Measurements from ENCODE around the gene MRPL3. TPM values are rescaled to one million over a fixed set of nuclear protein-coding genes. Genes with fewer than 3 reads are reported as not detected.

Gene MRPL3
- total RNA-seq, result 100 to 1,000 TPM; 151 to 161 TPM

- Mint-ChIP-seq H3K9me3 (no peaks in the 10 kb centered on the region), H3K4me1 (ENCODE audit: low read depth) (peaks cover 37% of the 10 kb centered on the region), H3K27me3 (ENCODE audit: low read depth) (no peaks in the 10 kb centered on the region), H3K36me3 (ENCODE audit: low read depth) (peaks cover 34% of the 10 kb centered on the region), H3K27ac (peak within 1 kb of the TSS; percentile 88), H3K4me3 (peak within 1 kb of the TSS; percentile 91)
- intact Hi-C loops (cut with micrococcal nuclease), result loop anchor here (1.0 to 10.0 kb wide), 8 partner anchors 121 to 1160 kb away; partner anchors contain the start of genes ASTE1, DNAJC13, NEK11 and NUDT16
- peak; percentile 90 for DNase-seq
- CTCF ChIA-PET, result interaction anchor here (0.5 kb wide), 1 partner anchor 527 kb away, joined by 4 read pairs; no protein-coding TSS in a partner anchor
Measured at GRCh38 chr3:131502530-131503319, at the start of gene MRPL3. Gene MRPL3 (minus strand): TSS chr3:131502971. CDS start chr3:131502821, 150 bp downstream.

GRCh38 chr3:131551761-131552160, 49.0 kb upstream of the MRPL3 start:
- Mint-ChIP-seq H3K9me3 (no peaks in the 10 kb centered on the region), H3K36me3 (ENCODE audit: low read depth) (no peaks in the 10 kb centered on the region), H3K4me1 (ENCODE audit: low read depth) (no peaks in the 10 kb centered on the region), H3K27ac (no peak overlapping the region), H3K4me3 (no peak overlapping the region), H3K27me3 (ENCODE audit: low read depth) (peaks cover 26% of the 10 kb centered on the region)
- intact Hi-C loops (cut with micrococcal nuclease), result no loop called here
- CTCF ChIA-PET, result no interaction called here
- no peak for DNase-seq

- H3K27ac Mint-ChIP-seq, result no peak overlapping the region
- H3K4me3 Mint-ChIP-seq, result no peak overlapping the region
- peaks cover 26% of the 10 kb centered on the region for H3K27me3 Mint-ChIP-seq (ENCODE audit: low read depth)
- H3K4me1 Mint-ChIP-seq (ENCODE audit: low read depth), result no peaks in the 10 kb centered on the region
- intact Hi-C loops (cut with micrococcal nuclease), result no loop called here
- CTCF ChIA-PET, result interaction anchor here (1.6 kb wide), 1 partner anchor 11 kb away, joined by 4 read pairs; no protein-coding TSS in a partner anchor
- DNase-seq, result no peak
- H3K36me3 Mint-ChIP-seq (ENCODE audit: low read depth), result no peaks in the 10 kb centered on the region
- no peaks in the 10 kb centered on the region for H3K9me3 Mint-ChIP-seq
Measured at GRCh38 chr3:131550562-131551465, 48.0 kb upstream of the MRPL3 start.

- H3K36me3 Mint-ChIP-seq (ENCODE audit: low read depth), result no peaks in the 10 kb centered on the region
- CTCF ChIA-PET, result interaction anchor here (0.6 to 1.6 kb wide), 7 partner anchors 9 to 480 kb away, joined by 3 to 5 read pairs (median 3); no protein-coding TSS in a partner anchor
- intact Hi-C loops (cut with micrococcal nuclease), result loop anchor here (1.0 kb wide), 1 partner anchor 480 kb away; no protein-coding TSS in a partner anchor
- H3K27me3 Mint-ChIP-seq (ENCODE audit: low read depth), result peaks cover 31% of the 10 kb centered on the region
- no peaks in the 10 kb centered on the region for H3K9me3 Mint-ChIP-seq
- H3K4me3 Mint-ChIP-seq, result no peak overlapping the region
- no peak overlapping the region for H3K27ac Mint-ChIP-seq
- DNase-seq, result peak; percentile 33
- H3K4me1 Mint-ChIP-seq (ENCODE audit: low read depth), result no peaks in the 10 kb centered on the region
Measured at GRCh38 chr3:131549340-131549739, 46.6 kb upstream of the MRPL3 start.

GRCh38 chr3:131547585-131547984, 44.8 kb upstream of the MRPL3 start:
- DNase-seq, result no peak
- no peak overlapping the region for H3K27ac Mint-ChIP-seq
- no peaks in the 10 kb centered on the region for H3K4me1 Mint-ChIP-seq (ENCODE audit: low read depth)
- peaks cover 29% of the 10 kb centered on the region for H3K27me3 Mint-ChIP-seq (ENCODE audit: low read depth)
- no peak overlapping the region for H3K4me3 Mint-ChIP-seq
- H3K36me3 Mint-ChIP-seq (ENCODE audit: low read depth), result no peaks in the 10 kb centered on the region
- no peaks in the 10 kb centered on the region for H3K9me3 Mint-ChIP-seq
- intact Hi-C loops (cut with micrococcal nuclease), result no loop called here
- CTCF ChIA-PET, result no interaction called here

GRCh38 chr3:131546441-131546840, 43.7 kb upstream of the MRPL3 start:
- CTCF ChIA-PET, result interaction anchor here (1.6 kb wide), 1 partner anchor 18 kb away, joined by 3 read pairs; no protein-coding TSS in a partner anchor
- H3K27ac Mint-ChIP-seq, result no peak overlapping the region
- no peaks in the 10 kb centered on the region for H3K36me3 Mint-ChIP-seq (ENCODE audit: low read depth)
- no peaks in the 10 kb centered on the region for H3K9me3 Mint-ChIP-seq
- H3K27me3 Mint-ChIP-seq (ENCODE audit: low read depth), result peaks cover 24% of the 10 kb centered on the region
- H3K4me1 Mint-ChIP-seq (ENCODE audit: low read depth), result no peaks in the 10 kb centered on the region
- no peak for DNase-seq
- intact Hi-C loops (cut with micrococcal nuclease), result no loop called here
- H3K4me3 Mint-ChIP-seq, result no peak overlapping the region

- DNase-seq, result no peak
- Mint-ChIP-seq H3K27ac (no peak overlapping the region), H3K36me3 (ENCODE audit: low read depth) (no peaks in the 10 kb centered on the region), H3K9me3 (no peaks in the 10 kb centered on the region), H3K4me1 (ENCODE audit: low read depth) (no peaks in the 10 kb centered on the region), H3K27me3 (ENCODE audit: low read depth) (peaks cover 22% of the 10 kb centered on the region), H3K4me3 (no peak overlapping the region)
- intact Hi-C loops (cut with micrococcal nuclease), result no loop called here
- CTCF ChIA-PET, result no interaction called here
Measured at GRCh38 chr3:131544557-131544956, 41.8 kb upstream of the MRPL3 start.

GRCh38 chr3:131543714-131544113, 40.9 kb upstream of the MRPL3 start:
- no peak overlapping the region for H3K27ac Mint-ChIP-seq
- no peak for DNase-seq
- CTCF ChIA-PET, result no interaction called here
- H3K9me3 Mint-ChIP-seq, result no peaks in the 10 kb centered on the region
- peaks cover 19% of the 10 kb centered on the region for H3K27me3 Mint-ChIP-seq (ENCODE audit: low read depth)
- no peaks in the 10 kb centered on the region for H3K4me1 Mint-ChIP-seq (ENCODE audit: low read depth)
- no peak overlapping the region for H3K4me3 Mint-ChIP-seq
- no peaks in the 10 kb centered on the region for H3K36me3 Mint-ChIP-seq (ENCODE audit: low read depth)
- intact Hi-C loops (cut with micrococcal nuclease), result no loop called here

GRCh38 chr3:131541288-131541687, 38.5 kb upstream of the MRPL3 start:
- no peak overlapping the region for H3K4me3 Mint-ChIP-seq
- H3K36me3 Mint-ChIP-seq (ENCODE audit: low read depth), result no peaks in the 10 kb centered on the region

GRCh38 chr3:131540821-131541220, 38.0 kb upstream of the MRPL3 start:
- peaks cover 15% of the 10 kb centered on the region for H3K27me3 Mint-ChIP-seq (ENCODE audit: low read depth)
- H3K4me1 Mint-ChIP-seq (ENCODE audit: low read depth), result no peaks in the 10 kb centered on the region
- CTCF ChIA-PET, result interaction anchor here (0.7 to 1.1 kb wide), 2 partner anchors 9 to 521 kb away, joined by 3 read pairs; no protein-coding TSS in a partner anchor
- intact Hi-C loops (cut with micrococcal nuclease), result no loop called here
- DNase-seq, result no peak
- no peaks in the 10 kb centered on the region for H3K36me3 Mint-ChIP-seq (ENCODE audit: low read depth)
- H3K4me3 Mint-ChIP-seq, result no peak overlapping the region
- no peak overlapping the region for H3K27ac Mint-ChIP-seq
- no peaks in the 10 kb centered on the region for H3K9me3 Mint-ChIP-seq

More at GRCh38 chr3:131541288-131541687, 38.5 kb upstream of the MRPL3 start:
- CTCF ChIA-PET, result no interaction called here
- intact Hi-C loops (cut with micrococcal nuclease), result no loop called here
- Mint-ChIP-seq H3K4me1 (ENCODE audit: low read depth) (no peaks in the 10 kb centered on the region), H3K27ac (no peak overlapping the region), H3K9me3 (no peaks in the 10 kb centered on the region), H3K27me3 (ENCODE audit: low read depth) (peaks cover 12% of the 10 kb centered on the region)
- no peak for DNase-seq

- H3K27me3 Mint-ChIP-seq (ENCODE audit: low read depth), result peaks cover 13% of the 10 kb centered on the region
- H3K4me3 Mint-ChIP-seq, result no peak overlapping the region
- H3K36me3 Mint-ChIP-seq (ENCODE audit: low read depth), result no peaks in the 10 kb centered on the region
- H3K4me1 Mint-ChIP-seq (ENCODE audit: low read depth), result no peaks in the 10 kb centered on the region
- CTCF ChIA-PET, result interaction anchor here (0.7 to 1.1 kb wide), 2 partner anchors 10 to 520 kb away, joined by 3 read pairs; no protein-coding TSS in a partner anchor
- H3K27ac Mint-ChIP-seq, result no peak overlapping the region
- intact Hi-C loops (cut with micrococcal nuclease), result no loop called here
- no peaks in the 10 kb centered on the region for H3K9me3 Mint-ChIP-seq
- DNase-seq, result no peak
Measured at GRCh38 chr3:131540143-131540542, 37.4 kb upstream of the MRPL3 start.

GRCh38 chr3:131538968-131539367, 36.2 kb upstream of the MRPL3 start:
- intact Hi-C loops (cut with micrococcal nuclease), result no loop called here
- peaks cover 10% of the 10 kb centered on the region for H3K27me3 Mint-ChIP-seq (ENCODE audit: low read depth)
- CTCF ChIA-PET, result no interaction called here

More at GRCh38 chr3:131538968-131539367, 36.2 kb upstream of the MRPL3 start:
- Mint-ChIP-seq H3K4me3 (no peak overlapping the region), H3K36me3 (ENCODE audit: low read depth) (no peaks in the 10 kb centered on the region), H3K9me3 (no peaks in the 10 kb centered on the region), H3K4me1 (ENCODE audit: low read depth) (no peaks in the 10 kb centered on the region), H3K27ac (no peak overlapping the region)
- no peak for DNase-seq
